NT2/D1 (cell line): ENCODE measurements around the gene USP9Y.

Experiments
- SUZ12 ChIP-seq: IDR thresholded peaks from 2 replicates; pipeline ENCODE4 v1.6.1; 2011; ENCODE audit not compliant: insufficient read length, insufficient read depth; ENCODE audit errors: extremely low read depth
- YY1 ChIP-seq: IDR thresholded peaks from 2 replicates; pipeline ENCODE4 v1.6.1; 2011; ENCODE audit not compliant: insufficient read length, insufficient read depth
- ZNF274 ChIP-seq: IDR thresholded peaks from 2 replicates; pipeline ENCODE4 v1.6.1; 2011; ENCODE audit warnings: mild to moderate bottlenecking, low read depth, low read length

GRCh38 chrY:12833284-12833683 lies 132.3 kb downstream of the USP9Y start:
- TF ChIP-seq ZNF274: no peak
- TF ChIP-seq YY1: no peak
- TF ChIP-seq SUZ12: no peak
